IMR-90 (cell line): ENCODE data around the gene ZXDC. TPM values are rescaled to one million over a fixed set of nuclear protein-coding genes. Genes with fewer than 3 reads are reported as not detected.

Source experiments
- ATAC-seq: fragments of 200-7000 bp; cut with Tn5 transposase; 2 replicates; pipeline ENCODE4 v1.9.1; 2020; ENCODE audit warnings: low read depth, mild to moderate bottlenecking, moderate library complexity
- BruUV-seq: library from RNA; stranded (reverse); fragments of 400-500 nt; replicated peaks from 2 replicates; lab custom pipeline; 2021; lab: Mats Ljungman, UMichigan
- CTCF ChIA-PET: fragments of 300-600 bp; formaldehyde crosslinking; extraction: SDS; loops from one replicate; lab custom pipeline; 2021; ENCODE audit warnings: antibody characterized with exemption; lab: Yijun Ruan, JAX
- POLR2A ChIA-PET: fragments of 300-600 bp; sonication (Branson Sonifier 250); formaldehyde crosslinking; loops from one replicate; lab custom pipeline; 2022; ENCODE audit warnings: antibody characterized with exemption; ENCODE audit not compliant: unreplicated experiment; lab: Charles Lee
- DNase-seq: peaks from one replicate; pipeline ENCODE4 v3.0.0; 2013
- H2AFZ ChIP-seq: replicated peaks from 2 replicates; pipeline ENCODE3; 2013; ENCODE audit warnings: low read length, mild to moderate bottlenecking; ENCODE audit not compliant: poor library complexity
- H2AK5ac ChIP-seq: 2 replicates; pipeline ENCODE4 v1.6.1; 2013; ENCODE audit warnings: low read depth, low read length, inconsistent platforms
- H2AK9ac ChIP-seq: replicated peaks from 2 replicates; pipeline ENCODE3; 2013; ENCODE audit warnings: mild to moderate bottlenecking, low read depth, low read length, moderate library complexity; ENCODE audit not compliant: poor library complexity
- H2BK120ac ChIP-seq: 2 replicates; pipeline ENCODE4 v1.6.1; 2013; ENCODE audit warnings: low read depth, low read length, inconsistent platforms
- H2BK15ac ChIP-seq: 3 replicates; pipeline ENCODE4 v1.6.1; 2013; ENCODE audit warnings: low read depth, low read length, inconsistent platforms
- H2BK20ac ChIP-seq: 2 replicates; pipeline ENCODE4 v1.6.1; 2013; ENCODE audit warnings: low read depth, mild to moderate bottlenecking, inconsistent platforms, low read length, moderate library complexity
- H2BK5ac ChIP-seq: 2 replicates; pipeline ENCODE4 v1.6.1; 2013; ENCODE audit warnings: mild to moderate bottlenecking, low read depth, low read length, inconsistent platforms; ENCODE audit not compliant: poor library complexity, severe bottlenecking
- H3K14ac ChIP-seq: replicated peaks from 2 replicates; pipeline ENCODE4 v1.6.1; 2013; ENCODE audit warnings: low read depth, low read length, inconsistent platforms
- H3K18ac ChIP-seq: 2 replicates; pipeline ENCODE4 v1.6.1; 2013; ENCODE audit warnings: low read depth, low read length, control low read depth
- H3K23ac ChIP-seq: 2 replicates; pipeline ENCODE4 v1.6.1; 2013; ENCODE audit warnings: low read depth, low read length, inconsistent platforms
- H3K27ac ChIP-seq: 2 replicates; pipeline ENCODE4 v1.5.1; 2013; ENCODE audit warnings: mild to moderate bottlenecking, control low read depth, low read length; ENCODE audit not compliant: insufficient read depth
- H3K27me3 ChIP-seq: 2 replicates; pipeline ENCODE4 v1.6.1; 2013; ENCODE audit warnings: low read length; ENCODE audit not compliant: control insufficient read depth, insufficient read depth
- H3K36me3 ChIP-seq: 2 replicates; pipeline ENCODE4 v1.6.1; 2013; ENCODE audit warnings: low read length, mixed read lengths; ENCODE audit not compliant: control insufficient read depth, insufficient read depth
- H3K4ac ChIP-seq: 2 replicates; pipeline ENCODE4 v1.6.1; 2013; ENCODE audit warnings: low read depth, low read length, inconsistent platforms
- H3K4me1 ChIP-seq: 2 replicates; pipeline ENCODE4 v1.6.1; 2013; ENCODE audit warnings: low read length, mixed read lengths; ENCODE audit not compliant: control insufficient read depth, insufficient read depth
- H3K4me2 ChIP-seq: 2 replicates; pipeline ENCODE4 v1.6.1; 2013; ENCODE audit warnings: low read depth, mild to moderate bottlenecking, control low read depth, low read length, moderate library complexity
- H3K4me3 ChIP-seq: 2 replicates; pipeline ENCODE4 v1.5.1; 2013; ENCODE audit warnings: low read depth, mild to moderate bottlenecking, control low read depth, low read length, moderate library complexity; ENCODE audit not compliant: insufficient read depth
- H3K56ac ChIP-seq: 2 replicates; pipeline ENCODE4 v1.6.1; 2013; ENCODE audit warnings: low read length, inconsistent platforms; ENCODE audit not compliant: insufficient read depth; ENCODE audit errors: extremely low read depth
- H3K79me1 ChIP-seq, 2 experiments: 2 replicates each; pipeline ENCODE4 v1.6.1; 2013; ENCODE audit warnings: low read length in 2 of 2, inconsistent platforms in 1 of 2, low read depth in 1 of 2
- H3K9ac ChIP-seq: 2 replicates; pipeline ENCODE4 v1.6.1; 2013; ENCODE audit warnings: low read depth, low read length, control low read depth
- H3K9me1 ChIP-seq: 2 replicates; pipeline ENCODE4 v1.6.1; 2013; ENCODE audit warnings: low read length, inconsistent platforms; ENCODE audit not compliant: insufficient read depth
- H3K9me3 ChIP-seq: 2 replicates; pipeline ENCODE4 v1.6.1; 2013; ENCODE audit warnings: low read length; ENCODE audit not compliant: control insufficient read depth, insufficient read depth
- H4K20me1 ChIP-seq: 2 replicates; pipeline ENCODE4 v1.6.1; 2013; ENCODE audit warnings: low read length, inconsistent platforms; ENCODE audit not compliant: insufficient read depth
- H4K5ac ChIP-seq: 2 replicates; pipeline ENCODE4 v1.6.1; 2013; ENCODE audit warnings: mild to moderate bottlenecking, low read depth, low read length, control low read depth
- H4K8ac ChIP-seq, 2 experiments: 2 replicates each; pipeline ENCODE4 v1.6.1; 2013; ENCODE audit warnings: low read depth in 2 of 2, low read length in 2 of 2, control low read depth in 1 of 2, inconsistent platforms in 1 of 2
- H4K91ac ChIP-seq: 2 replicates; pipeline ENCODE4 v1.6.1; 2013; ENCODE audit warnings: low read depth, low read length, inconsistent platforms; ENCODE audit not compliant: insufficient read depth
- CEBPB ChIP-seq: IDR thresholded peaks from 2 replicates; pipeline ENCODE4 v1.6.1; 2012; ENCODE audit warnings: low read depth, low read length, improper control_type of control experiment
- ELK1 ChIP-seq: fragments of 150-350 bp; IDR thresholded peaks from 2 replicates; pipeline ENCODE4 v1.6.1; 2016; ENCODE audit warnings: low read depth, mild to moderate bottlenecking, low read length, moderate library complexity, borderline replicate concordance
- MAZ ChIP-seq: IDR thresholded peaks from 2 replicates; pipeline ENCODE4 v1.6.1; 2012; ENCODE audit warnings: low read depth, mild to moderate bottlenecking, low read length, improper control_type of control experiment, moderate library complexity, borderline replicate concordance
- MXI1 ChIP-seq: IDR thresholded peaks from 2 replicates; pipeline ENCODE4 v1.6.1; 2012; ENCODE audit warnings: low read depth, mild to moderate bottlenecking, low read length, moderate library complexity, borderline replicate concordance
- RFX5 ChIP-seq: IDR thresholded peaks from 2 replicates; pipeline ENCODE4 v1.8.0; 2012; ENCODE audit warnings: low read depth, mild to moderate bottlenecking, low read length, moderate library complexity
- WGBS, 2 experiments: methylation state at CpG; one replicate each; pipeline versions ENCODE4 v1.1.5 to v1.1.7; 2013; ENCODE audit warnings: missing lambda C conversion rate in 2 of 2; ENCODE audit not compliant: insufficient read length in 1 of 2; ENCODE audit errors: extremely low coverage in 2 of 2; 5-methylcytosine and 5-hydroxymethylcytosine counted together
- dilution Hi-C: fragments of 300-500 bp; cut with HindIII; formaldehyde crosslinking; loops from one replicate; pipeline ENCODE4 v1.14.3; 2018; ENCODE audit warnings: low sequenced_read_pairs; ENCODE audit not compliant: unreplicated experiment
- in situ Hi-C: fragments of 300-500 bp; cut with MboI; formaldehyde crosslinking; loops from 3 replicates; pipeline ENCODE4 v1.14.3; 2019; ENCODE audit warnings: low sequenced_read_pairs, inconsistent platforms, mixed read lengths
- intact Hi-C: fragments of 100-400 bp; cut with micrococcal nuclease; formaldehyde crosslinking; loops from 2 replicates; pipeline ENCODE4 v1.10.0; 2022
- polyA plus RNA-seq, 3 experiments: library from polyadenylated mRNA; depleted of rRNA; stranded (reverse); fragments of >200 nt; gene quantifications; 2 replicates each; pipeline ENCODE4 v1.2.3, GENCODE V29; 2012; ENCODE audit warnings: low replicate concordance in 1 of 3
- total RNA-seq: library from RNA; depleted of rRNA; stranded (reverse); fragments of >200 nt; gene quantifications from 2 replicates; pipeline ENCODE4 v1.2.3, GENCODE V29; 2012

Gene ZXDC
- total and polyA plus RNA-seq, 2 of the 4 experiments (the other 2 are of a cell fraction): 11.5 to 14.3 TPM

GRCh38 chr3:126424751-126425150 is 50.9 kb downstream of the ZXDC start:
- Histone ChIP-seq H3K36me3 (no peaks in the 10 kb centered on the region), H4K5ac (no peak overlapping the region), H2AK5ac (no peak overlapping the region), H3K4me3 (no peak overlapping the region), H2BK120ac (no peak overlapping the region), H4K20me1 (no peaks in the 10 kb centered on the region), H4K8ac (no peak overlapping the region), H3K4ac (no peak overlapping the region), H3K14ac (no peak overlapping the region), H3K4me2 (no peak overlapping the region), H3K18ac (no peak overlapping the region), H3K27ac (no peak overlapping the region), H2BK20ac (no peak overlapping the region), H3K9me1 (no peaks in the 10 kb centered on the region), H2BK15ac (no peak overlapping the region), H3K56ac (no peak overlapping the region), H3K9ac (no peak overlapping the region), H3K4me1 (no peaks in the 10 kb centered on the region; the same call in 1 of the 2 replicates), H3K79me1 (no peaks in the 10 kb centered on the region), H3K23ac (no peak overlapping the region), H3K9me3 (peaks cover 6% of the 10 kb centered on the region), H2AK9ac (no peak overlapping the region), H2BK5ac (no peak overlapping the region), H2AFZ (no peak overlapping the region), H3K27me3 (peaks cover 2% of the 10 kb centered on the region; the same call in 1 of the 2 replicates), H4K91ac (no peak overlapping the region)
- intact Hi-C loops: no loop called here
- ChIA-PET POLR2A (no interaction called here), CTCF (no interaction called here)
- ATAC-seq (no peak), DNase-seq (no peak)
- no CpG with 5 or more reads among the region's 3 CpGs for WGBS, 2 experiments
- dilution Hi-C loops: no loop called here
- in situ Hi-C loops: no loop called here
- no TSS peak for BruUV-seq
- TF ChIP-seq CEBPB (no peak), MAZ (no peak), MXI1 (no peak), RFX5 (no peak), ELK1 (no peak)
